Colonic mucosa (tissue), 4 donors: Measurements from ENCODE around the gene CEP290. TPM values are rescaled to one million over a fixed set of nuclear protein-coding genes. Genes with fewer than 3 reads are reported as not detected.

Experiments used
- DNase-seq: peaks from one replicate; pipeline ENCODE4 v3.0.0-alpha.2; 2020
- H3K27ac ChIP-seq: fragments of 200-600 bp; one replicate; pipeline ENCODE4 v1.8.0; 2021
- H3K27me3 ChIP-seq: fragments of 200-600 bp; one replicate; pipeline ENCODE4 v1.8.0; 2021
- H3K36me3 ChIP-seq: fragments of 200-600 bp; one replicate; pipeline ENCODE4 v1.8.0; 2021
- H3K4me1 ChIP-seq: fragments of 200-600 bp; one replicate; pipeline ENCODE4 v1.8.0; 2021; ENCODE audit warnings: mild to moderate bottlenecking
- H3K4me3 ChIP-seq: fragments of 200-600 bp; one replicate; pipeline ENCODE4 v1.8.0; 2021
- H3K9ac ChIP-seq, 2 donors: one replicate each; pipeline ENCODE4 v1.7.0; 2013; ENCODE audit warnings: control low read depth in 2 of 2, low read depth in 2 of 2, low read length in 2 of 2
- H3K9me3 ChIP-seq: fragments of 200-600 bp; one replicate; pipeline ENCODE4 v1.8.0; 2021
- CTCF ChIP-seq: fragments of 200-600 bp; IDR thresholded peaks from one replicate; pipeline ENCODE4 v1.8.0; 2022; ENCODE audit warnings: antibody characterized with exemption, mild to moderate bottlenecking
- intact Hi-C: fragments of 100-400 bp; cut with DNase I; formaldehyde crosslinking; loops from one replicate; pipeline ENCODE4 v1.14.1; 2022
- total RNA-seq, 2 donors: library from RNA; stranded (reverse); fragmentation: NEBNext Ultra II Directional in 1 of 2; extraction: Animal tissue kit (Norgen Biotek cat#: 25700) in 1 of 2; gene quantifications; one replicate each; pipeline ENCODE4 v1.2.1, GENCODE V29; 2021
- donor health status: healthy.
- donor health status: DM: no; HTN: no; CAD: no.
- donor health status: DM: no; HTN: no; CAD: no.

Gene CEP290
- total RNA-seq, 2 donors from 2014 or later: 6.8 to 6.9 TPM

DNA sequence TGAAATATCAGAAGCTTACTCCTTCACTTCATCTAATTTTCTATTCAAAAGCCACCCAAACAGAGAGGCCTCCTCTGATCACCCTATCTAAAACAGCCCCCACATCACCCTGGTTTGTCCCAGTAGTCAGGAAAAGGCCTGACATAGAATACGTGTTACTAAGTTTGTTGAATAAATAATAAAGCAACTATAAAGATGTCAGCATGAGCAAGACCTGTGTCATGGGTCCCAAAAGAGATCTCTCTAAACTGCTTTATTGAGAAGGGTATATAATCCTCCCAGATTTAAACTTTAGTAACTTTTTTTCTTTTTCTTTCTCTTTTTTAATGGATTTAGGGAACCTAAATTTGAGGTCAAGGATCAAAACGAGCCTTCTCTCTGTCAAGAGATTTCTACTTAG lies 85.3 kb downstream of the CEP290 start:
- H3K27ac ChIP-seq: no peak overlapping the region
- H3K27me3 ChIP-seq: no peaks in the 10 kb centered on the region
- no peak for DNase-seq
- intact Hi-C loops: no loop called here
- H3K4me3 ChIP-seq: no peak overlapping the region
- H3K9ac ChIP-seq: no peak overlapping the region
- H3K4me1 ChIP-seq: no peaks in the 10 kb centered on the region
- TF ChIP-seq CTCF: no peak
- no peaks in the 10 kb centered on the region for H3K36me3 ChIP-seq
- no peaks in the 10 kb centered on the region for H3K9me3 ChIP-seq

- peak; percentile 18 for DNase-seq
- H3K9me3 ChIP-seq: no peaks in the 10 kb centered on the region
- H3K4me1 ChIP-seq: no peaks in the 10 kb centered on the region
- no peak overlapping the region for H3K9ac ChIP-seq
- TF ChIP-seq CTCF: no peak
- no peaks in the 10 kb centered on the region for H3K27me3 ChIP-seq
- H3K27ac ChIP-seq: no peak overlapping the region
- intact Hi-C loops: no loop called here
- H3K36me3 ChIP-seq: no peaks in the 10 kb centered on the region
- no peak overlapping the region for H3K4me3 ChIP-seq
Measured at GRCh38 chr12:88052686-88053085, 89.2 kb downstream of the CEP290 start.

- no peak for DNase-seq
- no peak overlapping the region for H3K9ac ChIP-seq
- H3K4me1 ChIP-seq: no peaks in the 10 kb centered on the region
- H3K36me3 ChIP-seq: no peaks in the 10 kb centered on the region
- H3K4me3 ChIP-seq: no peak overlapping the region
- intact Hi-C loops: no loop called here
- no peaks in the 10 kb centered on the region for H3K9me3 ChIP-seq
- H3K27me3 ChIP-seq: no peaks in the 10 kb centered on the region
- no peak for TF ChIP-seq CTCF
- no peak overlapping the region for H3K27ac ChIP-seq
Measured at GRCh38 chr12:88044035-88044434, 97.9 kb downstream of the CEP290 start.

DNA sequence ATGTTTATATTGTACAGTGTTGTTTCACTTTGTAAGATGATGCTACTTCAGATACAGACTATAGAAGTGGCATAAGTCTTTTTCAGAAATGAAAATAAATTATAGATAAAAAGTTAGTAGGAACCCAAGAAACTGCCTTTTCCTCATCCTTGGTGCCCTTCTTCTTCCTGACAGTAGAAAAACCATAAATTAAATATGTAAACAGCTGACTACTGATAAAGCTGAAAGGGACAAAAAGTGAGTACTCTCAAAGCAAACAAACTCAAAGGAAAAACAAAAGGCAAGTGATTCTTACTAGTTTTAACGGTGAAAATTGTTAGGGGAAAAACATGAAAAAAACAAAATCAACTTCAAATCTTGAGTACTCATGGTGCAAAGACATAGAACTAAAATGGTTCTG lies 104.1 kb downstream of the CEP290 start:
- Histone ChIP-seq H3K27me3 (no peaks in the 10 kb centered on the region), H3K9ac (no peak overlapping the region), H3K36me3 (no peaks in the 10 kb centered on the region), H3K4me3 (no peak overlapping the region), H3K9me3 (no peaks in the 10 kb centered on the region), H3K4me1 (peaks cover 7% of the 10 kb centered on the region), H3K27ac (no peak overlapping the region)
- no peak for TF ChIP-seq CTCF
- intact Hi-C loops: no loop called here
- no peak for DNase-seq

DNA sequence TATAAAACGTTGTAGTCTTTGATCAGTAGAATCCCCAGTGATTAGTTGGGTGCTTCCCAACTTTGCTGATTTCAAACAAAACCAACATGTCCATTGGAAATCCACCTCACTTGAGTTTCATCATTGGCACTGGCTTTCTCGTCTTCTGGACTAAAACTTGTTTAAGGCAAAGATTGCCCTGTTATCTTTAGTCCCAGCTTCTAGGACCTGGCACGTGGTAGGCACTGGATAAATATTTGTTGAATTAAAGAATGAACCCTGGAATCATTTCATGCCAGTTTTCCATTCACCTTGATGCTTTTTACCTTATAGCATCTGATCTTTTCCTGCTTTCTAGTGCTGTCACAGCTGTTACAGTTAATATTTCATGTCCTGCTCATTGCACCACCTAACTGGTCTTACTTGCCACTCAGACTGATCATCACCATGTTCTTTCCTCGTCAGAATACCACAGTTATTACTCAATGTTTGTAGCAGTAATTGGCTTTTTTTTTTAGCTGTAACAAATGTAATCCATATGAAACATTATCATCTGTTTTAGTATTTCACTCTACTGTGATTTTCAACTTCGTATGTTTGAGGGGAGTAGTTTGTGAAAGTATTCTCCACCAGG lies 105.4 kb downstream of the CEP290 start:
- no peak for TF ChIP-seq CTCF
- peak; percentile 32 for DNase-seq
- Histone ChIP-seq H3K9me3 (no peaks in the 10 kb centered on the region), H3K27me3 (no peaks in the 10 kb centered on the region), H3K4me1 (peaks cover 7% of the 10 kb centered on the region), H3K4me3 (peak overlapping the region; percentile 81), H3K36me3 (no peaks in the 10 kb centered on the region), H3K27ac (no peak overlapping the region), H3K9ac (peak overlapping the region in 1 of 2 donors; percentile 96)
- intact Hi-C loops: no loop called here
